HepG2 (cell line): ENCODE measurements around the gene ZNF20. TPM values are rescaled to one million over a fixed set of nuclear protein-coding genes. Genes with fewer than 3 reads are reported as not detected.
A peak's percentile ranks its signal among the peaks of the same experiment; 100 is the strongest.

ENCODE experiments used
- AHDC1 ChIP-seq: sonication (generic); formaldehyde crosslinking; IDR thresholded peaks from 2 replicates; pipeline ENCODE4 v1.5.1; 2020; ENCODE audit warnings: mild to moderate bottlenecking, missing genetic modification reagents, borderline replicate concordance
- ATF3 ChIP-seq: sonication (generic); formaldehyde crosslinking; IDR thresholded peaks from 2 replicates; pipeline ENCODE4 v1.4.0; 2020; ENCODE audit warnings: missing genetic modification reagents
- DR1 ChIP-seq: sonication (generic); formaldehyde crosslinking; IDR thresholded peaks from 2 replicates; pipeline ENCODE4 v1.8.0; 2021; ENCODE audit warnings: mild to moderate bottlenecking, missing genetic modification reagents, inconsistent platforms
- ESRRA ChIP-seq: sonication (generic); formaldehyde crosslinking; IDR thresholded peaks from 2 replicates; pipeline ENCODE4 v1.5.1; 2020; ENCODE audit warnings: mild to moderate bottlenecking, low read depth, missing genetic modification reagents
- HOXD1 ChIP-seq: sonication (generic); formaldehyde crosslinking; IDR thresholded peaks from 2 replicates; pipeline ENCODE4 v1.5.0; 2020; ENCODE audit warnings: missing genetic modification reagents
- NONO ChIP-seq, 2 experiments: fragments of 450-650 bp in 1 of 2; sonication (generic) in 1 of 2; formaldehyde crosslinking in 1 of 2; IDR thresholded peaks in 1 of 2; conservative IDR thresholded peaks in 1 of 2; 2 replicates each; pipeline versions ENCODE4 v1.6.1 to v1.8.0; 2017 to 2022; ENCODE audit warnings: mild to moderate bottlenecking in 1 of 2, missing genetic modification reagents in 1 of 2, moderate library complexity in 1 of 2
- SNRNP70 ChIP-seq: fragments of 200-400 bp; formaldehyde crosslinking; IDR thresholded peaks from 2 replicates; pipeline ENCODE4 v1.6.1; 2017; ENCODE audit warnings: mild to moderate bottlenecking, low read depth, low read length, moderate library complexity
- TBX2 ChIP-seq: sonication (generic); formaldehyde crosslinking; IDR thresholded peaks from 2 replicates; pipeline ENCODE4 v1.5.0; 2020; ENCODE audit warnings: missing genetic modification reagents, mild to moderate bottlenecking, borderline replicate concordance
- TEAD3 ChIP-seq: optimal IDR thresholded peaks from 2 replicates; pipeline ENCODE3; 2016; ENCODE audit warnings: borderline replicate concordance
- THRA ChIP-seq: sonication (generic); formaldehyde crosslinking; IDR thresholded peaks from 2 replicates; pipeline ENCODE4 v1.4.0; 2020; ENCODE audit warnings: missing genetic modification reagents, borderline replicate concordance
- ZNF18 ChIP-seq: sonication (generic); formaldehyde crosslinking; IDR thresholded peaks from 2 replicates; pipeline ENCODE4 v1.8.0; 2022; ENCODE audit warnings: mild to moderate bottlenecking, missing genetic modification reagents; ENCODE audit not compliant: insufficient replicate concordance
- ZNF180 ChIP-seq: sonication (generic); formaldehyde crosslinking; IDR thresholded peaks from 2 replicates; pipeline ENCODE4 v1.4.0; 2020; ENCODE audit warnings: low read depth, missing genetic modification reagents, borderline replicate concordance
- ZNF282 ChIP-seq: fragments of 450-650 bp; IDR thresholded peaks from 2 replicates; pipeline ENCODE4 v1.6.1; 2018; ENCODE audit not compliant: partially characterized antibody
- ZNF510 ChIP-seq: sonication (generic); formaldehyde crosslinking; IDR thresholded peaks from 2 replicates; pipeline ENCODE4 v1.4.0; 2020; ENCODE audit warnings: low read depth, mild to moderate bottlenecking, missing genetic modification reagents
- ZNF773 ChIP-seq: sonication (generic); formaldehyde crosslinking; IDR thresholded peaks from 2 replicates; pipeline ENCODE4 v1.4.0; 2020; ENCODE audit warnings: missing genetic modification reagents, borderline replicate concordance
- ZNF784 ChIP-seq: sonication (generic); formaldehyde crosslinking; IDR thresholded peaks from 2 replicates; pipeline ENCODE4 v1.5.1; 2020; ENCODE audit warnings: missing genetic modification reagents, mild to moderate bottlenecking, borderline replicate concordance
- polyA plus RNA-seq, 8 experiments: library from polyadenylated mRNA; depleted of rRNA in 3 of 8; stranded (reverse) in 7 of 8; unstranded in 1 of 8; fragments of >200 nt; fragmentation: Illumina TruSeq in 4 of 8; extraction: Trizol in 4 of 8; gene quantifications; 2 replicates each; pipeline versions ENCODE4 v1.2.1 to v1.2.3, GENCODE V29; 2011 to 2016; ENCODE audit warnings: low read depth in 4 of 8, missing spikeins in 1 of 8, mixed read lengths in 1 of 8; ENCODE audit not compliant: insufficient read depth in 1 of 8
- total RNA-seq, 5 experiments: library from RNA; depleted of rRNA; stranded (reverse); fragments of >200 nt; fragmentation: Illumina TruSeq; extraction: Trizol; gene quantifications; 2 replicates each; pipeline ENCODE4 v1.2.3, GENCODE V29; 2016; ENCODE audit warnings: low read depth in 1 of 5

ZNF20 gene
- total and polyA plus RNA-seq, 2 of the 13 experiments (the other 11 are each of a cell fraction or from before 2014, with no cell fraction given) = 1.6 to 8.0 TPM

- TF ChIP-seq TBX2 (CRISPR knock-in tag) = no peak
- 0 out of 2 replicates have a peak, but pooled peaks have one; percentile 22 for TF ChIP-seq AHDC1
- no peak for TF ChIP-seq ZNF180
- no peak for TF ChIP-seq NONO (IDR thresholded peaks at IDR 0.05)
- 0 out of 2 replicates have a peak, but pooled peaks have one; percentile 47 for TF ChIP-seq NONO (CRISPR knock-in tag; conservative IDR thresholded peaks at IDR 0.05)
- TF ChIP-seq ZNF784 (CRISPR knock-in tag) = no peak
- 0 out of 2 replicates have a peak, but pooled peaks have one; percentile 25 for TF ChIP-seq HOXD1 (CRISPR knock-in tag)
- peak; percentile 67 for TF ChIP-seq ZNF18
- no peak for TF ChIP-seq ZNF773 (CRISPR knock-in tag)
- TF ChIP-seq ZNF282 = no peak
- no peak for TF ChIP-seq ESRRA (CRISPR knock-in tag)
- 0 out of 2 replicates have a peak, but pooled peaks have one; percentile 28 for TF ChIP-seq DR1 (CRISPR knock-in tag)
- no peak for TF ChIP-seq ATF3 (CRISPR knock-in tag)
- no peak for TF ChIP-seq SNRNP70
- no peak for TF ChIP-seq TEAD3
- no peak for TF ChIP-seq ZNF510 (CRISPR knock-in tag)
- TF ChIP-seq THRA (CRISPR knock-in tag) = no peak; the same call in 1 of the 2 replicates
Observed at GRCh38 chr19:12139885-12140544, at the start of gene ZNF20 (continued).
